Measurements from ENCODE around the gene ANKS4B.

GRCh38 chr16:21189311-21189710, 44.2 kb upstream of the ANKS4B start:
- no peak for TF ChIP-seq CTCF (IDR thresholded peaks at IDR 0.05)
- no peak for TF ChIP-seq ZFX (IDR thresholded peaks at IDR 0.05; ENCODE audit: borderline replicate concordance)
